Activated B cell treated with CpG ODN at 0.5 μM for 24 hours (primary cell): ENCODE data around the gene RAD51C. TPM values are rescaled to one million over a fixed set of nuclear protein-coding genes. Genes with fewer than 3 reads are reported as not detected.
"Not testable (repeated sequence)": the region's sequence is repeated elsewhere in the genome, so short reads cannot be mapped to it uniquely, and the experiment has no call there.

Experiments used
- ATAC-seq: fragments of 200-7000 bp; cut with Tn5 transposase; one replicate; pipeline ENCODE4 v1.10.0; 2021; ENCODE audit warnings: low read depth, mild to moderate bottlenecking, moderate library complexity
- CTCF ChIA-PET: fragments of 350-600 bp; sonication (Branson Sonifier 250); formaldehyde crosslinking; loops from one replicate; lab custom pipeline; 2021; ENCODE audit warnings: antibody characterized with exemption; lab: Charles Lee
- POLR2A ChIA-PET: fragments of 350-600 bp; sonication (Branson Sonifier 250); formaldehyde crosslinking; loops from one replicate; lab custom pipeline; 2021; ENCODE audit warnings: antibody characterized with exemption; lab: Charles Lee
- DNase-seq: peaks from one replicate; pipeline ENCODE4 v3.0.0; 2022
- H3K27ac Mint-ChIP-seq: one replicate; pipeline ENCODE4 v1.8.0; 2020; ENCODE audit warnings: mixed read lengths
- H3K27me3 Mint-ChIP-seq: one replicate; pipeline ENCODE4 v1.8.0; 2021; ENCODE audit warnings: mixed read lengths
- H3K36me3 Mint-ChIP-seq: one replicate; pipeline ENCODE4 v1.8.0; 2021; ENCODE audit warnings: low read depth, mixed read lengths
- H3K4me1 Mint-ChIP-seq: one replicate; pipeline ENCODE4 v1.8.0; 2021; ENCODE audit warnings: mixed read lengths
- H3K4me3 Mint-ChIP-seq: one replicate; pipeline ENCODE4 v1.8.0; 2020; ENCODE audit warnings: mild to moderate bottlenecking, mixed read lengths
- H3K9me3 Mint-ChIP-seq: one replicate; pipeline ENCODE4 v1.8.0; 2020; ENCODE audit warnings: mixed read lengths
- CTCF ChIP-seq: fragments of 200-600 bp; IDR thresholded peaks from one replicate; pipeline ENCODE4 v1.8.0; 2022; ENCODE audit warnings: antibody characterized with exemption, mild to moderate bottlenecking
- intact Hi-C: fragments of 100-400 bp; cut with micrococcal nuclease; formaldehyde crosslinking; loops from one replicate; pipeline ENCODE4 v1.15.1; 2024
- total RNA-seq: library from RNA; stranded (reverse); gene quantifications from 2 replicates; pipeline ENCODE4 v1.2.3, GENCODE V29; 2022

Gene RAD51C
- total RNA-seq, 1 donor from 2014 or later, result 36.8 TPM

- H3K27me3 Mint-ChIP-seq, result no peaks in the 10 kb centered on the region
- POLR2A ChIA-PET, result interaction anchor here (0.6 to 11.2 kb wide), 26 partner anchors 10 to 811 kb away, joined by 3 to 321 read pairs (median 4); partner anchors contain the start of genes HSF5, MTMR4, RAD51C and TEX14
- ATAC-seq, result peak; percentile 79
- H3K4me3 Mint-ChIP-seq, result peak overlapping the region; percentile 84
- peak overlapping the region; percentile 100 for H3K27ac Mint-ChIP-seq
- H3K4me1 Mint-ChIP-seq, result peaks cover 13% of the 10 kb centered on the region
- intact Hi-C loops, result loop anchor here (1.0 to 2.0 kb wide), 7 partner anchors 27 to 448 kb away; partner anchors contain the start of genes RAD51C, TEX14 and TRIM37
- no peaks in the 10 kb centered on the region for H3K9me3 Mint-ChIP-seq
- peak; percentile 57 for DNase-seq
- no peak for TF ChIP-seq CTCF
- CTCF ChIA-PET, result no interaction called here
- H3K36me3 Mint-ChIP-seq, result peaks cover 3% of the 10 kb centered on the region
These were observed 33.3 kb upstream of the RAD51C start for GRCh38 chr17:58658804-58659713.

GRCh38 chr17:58659714-58660084, 32.7 kb upstream of the RAD51C start:
- not testable (repeated sequence) for H3K9me3 Mint-ChIP-seq

GRCh38 chr17:58660621-58661020, 31.8 kb upstream of the RAD51C start:
- ChIA-PET POLR2A (interaction anchor here (0.6 to 11.2 kb wide), 4 partner anchors 8 to 119 kb away, joined by 3 to 321 read pairs (median 26); partner anchors contain the start of genes RAD51C and TEX14), CTCF (interaction anchor here (1.0 kb wide), 1 partner anchor 29 kb away, joined by 3 read pairs; no protein-coding TSS in a partner anchor)
- no peak for ATAC-seq
- Mint-ChIP-seq H3K27me3 (no peaks in the 10 kb centered on the region), H3K9me3 (no peaks in the 10 kb centered on the region), H3K4me1 (peaks cover 13% of the 10 kb centered on the region), H3K36me3 (peaks cover 3% of the 10 kb centered on the region), H3K4me3 (peak overlapping the region; percentile 25), H3K27ac (no peak overlapping the region)
- no peak for DNase-seq
- TF ChIP-seq CTCF, result no peak
- intact Hi-C loops, result no loop called here

More at GRCh38 chr17:58659714-58660084, 32.7 kb upstream of the RAD51C start:
- peaks cover 13% of the 10 kb centered on the region for H3K4me1 Mint-ChIP-seq
- DNase-seq, H3K36me3 Mint-ChIP-seq, ATAC-seq, CTCF ChIA-PET, H3K27me3 Mint-ChIP-seq: not testable (repeated sequence)
- H3K4me3 Mint-ChIP-seq, result peak overlapping the region; percentile 84
- POLR2A ChIA-PET, result interaction anchor here (0.6 to 11.2 kb wide), 14 partner anchors 9 to 464 kb away, joined by 3 to 321 read pairs (median 7); partner anchors contain the start of genes MTMR4, RAD51C and TEX14
- intact Hi-C loops, result loop anchor here (1.0 to 2.0 kb wide), 7 partner anchors 27 to 447 kb away; partner anchors contain the start of genes RAD51C, TEX14 and TRIM37
- H3K27ac Mint-ChIP-seq, result peak overlapping the region; percentile 100

- Mint-ChIP-seq H3K36me3 (peaks cover 3% of the 10 kb centered on the region), H3K9me3 (no peaks in the 10 kb centered on the region), H3K27ac (no peak overlapping the region), H3K4me1 (peaks cover 15% of the 10 kb centered on the region), H3K27me3 (peaks cover 2% of the 10 kb centered on the region), H3K4me3 (no peak overlapping the region)
- TF ChIP-seq CTCF, result no peak
- no peak for DNase-seq
- ChIA-PET CTCF (no interaction called here), POLR2A (interaction anchor here (11.2 kb wide), 1 partner anchor 31 kb away, joined by 321 read pairs; no protein-coding TSS in a partner anchor)
- no peak for ATAC-seq
- intact Hi-C loops, result no loop called here
These were observed 30.9 kb upstream of the RAD51C start for GRCh38 chr17:58661499-58661898.

GRCh38 chr17:58664302-58664701, 28.1 kb upstream of the RAD51C start:
- H3K9me3 Mint-ChIP-seq, result no peaks in the 10 kb centered on the region
- H3K4me1 Mint-ChIP-seq, result peaks cover 10% of the 10 kb centered on the region
- H3K4me3 Mint-ChIP-seq, result no peak overlapping the region
- intact Hi-C loops, result no loop called here
- no peak for TF ChIP-seq CTCF
- ATAC-seq, result no peak
- DNase-seq, result no peak
- ChIA-PET POLR2A (no interaction called here), CTCF (no interaction called here)
- H3K27ac Mint-ChIP-seq, result no peak overlapping the region
- H3K36me3 Mint-ChIP-seq, result peaks cover under 1% of the 10 kb centered on the region
- peaks cover 16% of the 10 kb centered on the region for H3K27me3 Mint-ChIP-seq
